ENCODE data around the gene APOA1.

DNA sequence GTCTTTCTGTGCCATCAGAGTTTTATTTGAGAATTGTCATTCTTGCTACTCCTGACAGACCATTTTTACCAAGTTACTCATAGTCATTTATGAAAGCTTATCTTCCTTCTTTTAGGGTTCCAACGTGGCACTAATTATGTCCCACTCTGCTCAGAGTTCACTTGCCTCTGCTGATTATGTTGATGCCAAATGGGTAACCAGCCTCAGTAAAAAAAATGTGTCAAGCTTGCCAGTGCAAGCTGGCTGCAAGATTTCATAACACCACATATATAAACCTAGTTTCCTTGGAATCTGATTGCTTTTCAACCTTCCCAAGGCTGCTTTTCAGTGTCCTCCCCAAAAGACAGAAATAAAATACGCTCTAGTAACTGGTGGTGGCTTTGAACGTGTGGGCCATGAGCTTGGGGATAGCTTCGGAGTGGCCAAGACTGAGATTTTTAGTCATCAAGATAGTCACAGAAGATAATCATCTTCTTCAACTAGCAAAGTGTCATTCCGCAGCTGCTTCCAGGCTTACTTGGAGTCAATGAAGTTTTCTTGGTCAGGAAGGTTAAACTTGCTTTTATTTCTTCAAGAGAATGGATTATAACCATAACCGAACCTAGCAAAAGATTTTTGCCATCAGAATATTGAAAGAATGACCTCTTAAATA, 29.5 kb upstream of the APOA1 start:
- no peak for TF ChIP-seq POLR2A (IDR thresholded peaks at IDR 0.05; ENCODE audit: low read depth, low read length)
- no peak for TF ChIP-seq TAF1 (IDR thresholded peaks at IDR 0.05; ENCODE audit: low read depth, low read length)
- TF ChIP-seq POLR2AphosphoS5 (IDR thresholded peaks at IDR 0.05; ENCODE audit: low read depth, low read length): no peak
- TF ChIP-seq SPI1 (IDR thresholded peaks at IDR 0.05; ENCODE audit: low read depth, low read length): no peak
- TF ChIP-seq POU2F2 (IDR thresholded peaks at IDR 0.05; ENCODE audit: low read depth, low read length): no peak

Measured in GM12891 (cell line).